ENCODE results near the gene DSCAML1. TPM values are rescaled to one million over a fixed set of nuclear protein-coding genes. Genes with fewer than 3 reads are reported as not detected.

Gene DSCAML1
- total and polyA plus RNA-seq, 2 of the 8 experiments (the other 6 are each of a cell fraction or from before 2014, with no cell fraction given): 0.19 to 0.24 TPM

DNA sequence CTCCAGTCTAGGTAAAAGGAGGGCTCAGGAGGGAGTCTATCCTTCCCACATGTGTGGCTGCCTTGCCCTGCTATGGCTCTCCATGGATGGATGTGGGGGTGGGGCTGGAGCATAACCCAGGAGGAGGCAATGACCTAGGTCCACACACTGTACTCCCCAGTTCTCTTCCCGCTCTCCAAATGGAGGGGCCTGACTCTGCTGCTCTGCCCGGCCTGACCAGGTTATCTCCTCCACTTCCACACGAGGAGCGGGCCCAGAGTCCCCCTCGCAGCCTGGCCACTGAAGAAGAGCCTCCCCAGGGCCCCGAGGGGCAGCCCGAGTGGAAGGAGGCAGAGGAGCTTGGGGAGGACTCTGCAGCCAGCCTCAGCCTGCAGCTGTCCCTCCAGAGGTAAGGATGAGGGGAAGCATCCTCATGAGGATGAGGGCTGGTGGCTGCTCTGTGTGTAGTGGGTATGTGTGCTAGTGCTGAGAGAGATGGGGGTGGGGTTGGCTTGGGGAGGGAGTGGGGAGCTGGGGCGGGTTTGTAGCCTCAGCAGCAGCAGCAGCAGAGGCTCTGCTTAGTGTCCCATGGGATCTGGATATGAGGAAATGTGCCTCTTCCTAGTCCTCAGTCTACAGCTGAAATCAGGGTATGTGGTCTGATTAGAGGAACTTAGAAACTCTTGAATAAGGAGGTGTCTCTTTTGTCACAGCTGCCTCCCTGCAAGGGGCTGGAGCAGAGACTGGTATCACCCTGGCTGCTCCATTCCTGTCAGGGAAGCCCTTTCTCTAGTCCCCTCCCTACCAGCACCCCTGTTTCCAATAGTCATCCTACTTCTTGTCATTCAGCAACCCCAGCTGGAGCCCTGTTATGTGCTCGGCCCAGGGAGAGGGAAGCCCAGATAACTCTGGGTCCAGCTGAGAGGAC lies 415.3 kb downstream of the DSCAML1 start:
- Histone ChIP-seq H4K91ac (replicated peaks; ENCODE audit: insufficient read length, low read length) (no peak overlapping the region), H3K9me3 (ENCODE audit: insufficient read depth in 2 of 2, low read depth in 1 of 2, low read length in 1 of 2) (no peaks in the 10 kb centered on the region), H4K20me1 (replicated peaks in 1 of 2; ENCODE audit: control insufficient read depth in 1 of 2, insufficient read depth in 2 of 2, low read length in 2 of 2) (peaks cover 2% of the 10 kb centered on the region in 2 experiments), H4K8ac (ENCODE audit: extremely low read depth, insufficient read depth, low read length) (no peak overlapping the region), H3K4me2 (ENCODE audit: insufficient read depth in 1 of 2, low read depth in 2 of 2, low read length in 2 of 2) (no peak overlapping the region), H2BK15ac (ENCODE audit: low read length) (no peak overlapping the region), H3K79me2 (ENCODE audit: control insufficient read depth in 1 of 2, insufficient read depth in 2 of 2, low read length in 2 of 2) (no peaks in the 10 kb centered on the region), H3K23me2 (ENCODE audit: low read depth, low read length) (no peaks in the 10 kb centered on the region), H3K14ac (ENCODE audit: insufficient read length) (no peak overlapping the region), H3K27ac (ENCODE audit: low read depth, low read length) (no peak overlapping the region), H2BK120ac (replicated peaks; ENCODE audit: low read depth, low read length) (no peak overlapping the region), H3K27me3 (replicated peaks in 1 of 4; ENCODE audit: control insufficient read depth in 3 of 4, extremely low read depth in 1 of 4, insufficient read depth in 3 of 4, low read length in 3 of 4) (no peaks in the 10 kb centered on the region), H2AFZ (ENCODE audit: low read length) (no peak overlapping the region), H4K5ac (ENCODE audit: insufficient read length, low read depth, low read length) (no peak overlapping the region), H3K4me1 (replicated peaks in 1 of 4; ENCODE audit: control insufficient read depth in 3 of 4, insufficient read depth in 4 of 4, low read length in 3 of 4) (peaks cover 0 to 3% (median 0%) of the 10 kb centered on the region in 4 experiments; a peak in 3 of 7 replicates), H3K4ac (replicated peaks; ENCODE audit: insufficient read length, low read depth, low read length) (no peak overlapping the region), H2BK12ac (ENCODE audit: low read depth, low read length) (no peak overlapping the region), H3K23ac (ENCODE audit: insufficient read length) (no peak overlapping the region), H2BK5ac (ENCODE audit: low read depth, low read length) (no peak overlapping the region), H3K36me3 (ENCODE audit: control insufficient read depth in 2 of 4, insufficient read depth in 4 of 4, low read length in 3 of 4) (peaks cover 0 to 11% (median 2%) of the 10 kb centered on the region in 4 experiments; a peak in 3 of 8 replicates), H2BK20ac (ENCODE audit: low read length) (no peak overlapping the region), H3K18ac (ENCODE audit: extremely low read depth, low read length) (no peak overlapping the region), H3K79me1 (ENCODE audit: low read depth, low read length) (no peaks in the 10 kb centered on the region), H3K9ac (replicated peaks in 1 of 4; ENCODE audit: extremely low read depth in 1 of 4, low read depth in 3 of 4, low read length in 3 of 4) (no peak overlapping the region), H3K56ac (replicated peaks; ENCODE audit: insufficient read length, low read depth, low read length) (no peak overlapping the region), H2AK5ac (ENCODE audit: low read depth, low read length) (no peak overlapping the region), H3K4me3 (ENCODE audit: extremely low read depth in 1 of 4, insufficient read depth in 2 of 4, low read depth in 3 of 4, low read length in 4 of 4) (no peak overlapping the region)
- CTCF ChIA-PET (ENCODE audit: partially characterized antibody): interaction anchor here (0.7 to 1.9 kb wide), 5 partner anchors 14 to 436 kb away, joined by 3 to 7 read pairs (median 3); no protein-coding TSS in a partner anchor
- DNase-seq (ENCODE audit: low read depth in 1 of 2, low spot score in 2 of 2): no peak
- FAIRE-seq: no peak
- 89% methylated on average over 9 of the region's 9 CpGs; no CpG with 5 or more reads in 1 of the 2 experiments for WGBS, 2 experiments (ENCODE audit: extremely low coverage in 1 of 2, insufficient coverage in 1 of 2, insufficient read length in 1 of 2, insufficient replicate concordance in 2 of 2, low coverage in 1 of 2, low lambda C conversion rate in 2 of 2, missing lambda C conversion rate in 1 of 2)
- POLR2A ChIA-PET (ENCODE audit: partially characterized antibody): no interaction called here
- TF ChIP-seq SAP30 (IDR thresholded peaks at IDR 0.05; ENCODE audit: insufficient read depth, insufficient replicate concordance, low read length) (no peak), TBP (IDR thresholded peaks at IDR 0.05; ENCODE audit: low read depth, low read length) (no peak), TCF12 (IDR thresholded peaks at IDR 0.05; ENCODE audit: low read depth, low read length) (no peak), ASH2L (IDR thresholded peaks at IDR 0.05; ENCODE audit: low read length) (no peak), EGR1 (IDR thresholded peaks at IDR 0.05; ENCODE audit: borderline replicate concordance, low read depth, low read length) (no peak), SP1 (IDR thresholded peaks at IDR 0.05; ENCODE audit: low read depth, low read length) (no peak), SUZ12 (IDR thresholded peaks at IDR 0.05; ENCODE audit: low read length) (no peak), GABPA (IDR thresholded peaks at IDR 0.05; ENCODE audit: borderline replicate concordance, insufficient read depth, low read length) (no peak), NANOG (IDR thresholded peaks at IDR 0.05; ENCODE audit: insufficient read depth, low read depth, low read length, poor library complexity, severe bottlenecking) (no peak), POLR2A (IDR thresholded peaks at IDR 0.05; ENCODE audit: control extremely low read depth in 1 of 2, low read depth in 2 of 2, low read length in 2 of 2) (no peak), PHF8 (conservative IDR thresholded peaks at IDR 0.05; ENCODE audit: low read depth, low read length) (no peak), ZNF274 (IDR thresholded peaks at IDR 0.05; ENCODE audit: borderline replicate concordance, extremely low read depth, low read length) (no peak), SRF (IDR thresholded peaks at IDR 0.05; ENCODE audit: low read depth, low read length) (no peak)

Data from H1 (cell line).